Measurements from ENCODE around the gene DMRTB1.

DMRTB1 gene

GRCh38 chr1:53439337-53440207 is 19.6 kb upstream of the DMRTB1 start:
- no peak for DNase-seq (ENCODE audit: low read depth, low spot score)
- CTCF ChIA-PET = no interaction called here
- POLR2A ChIA-PET = no interaction called here
- TF ChIP-seq CTCF (IDR thresholded peaks at IDR 0.05; ENCODE audit: insufficient read depth, low read length, missing control alignments) = no peak
- no peak overlapping the region for H3K4me3 ChIP-seq (ENCODE audit: low read depth, low read length)

DNA sequence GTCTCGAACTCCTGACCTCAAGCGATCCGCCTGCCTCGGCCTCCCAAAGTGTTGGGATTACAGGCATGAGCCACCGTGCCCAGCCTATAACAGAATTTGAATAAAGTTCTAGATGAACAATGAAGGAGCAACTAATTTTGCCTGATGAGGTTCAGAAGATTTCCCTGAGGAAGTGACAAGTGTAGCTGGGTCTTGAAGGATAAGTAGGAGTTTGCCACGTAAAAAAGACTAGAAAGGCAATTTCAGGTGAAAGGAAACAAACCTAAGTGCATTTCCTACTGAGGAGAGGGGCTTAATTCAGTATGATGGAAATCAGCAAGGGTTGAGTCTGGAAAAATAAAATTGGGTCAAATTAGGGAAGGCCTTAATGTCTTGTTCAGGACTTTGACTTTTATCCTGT is 18.6 kb upstream of the DMRTB1 start:
- no peak overlapping the region for H3K4me3 ChIP-seq (ENCODE audit: low read depth, low read length)
- TF ChIP-seq CTCF (IDR thresholded peaks at IDR 0.05; ENCODE audit: insufficient read depth, low read length, missing control alignments) = no peak
- POLR2A ChIA-PET = no interaction called here
- DNase-seq (ENCODE audit: low read depth, low spot score) = no peak
- CTCF ChIA-PET = no interaction called here

DNA sequence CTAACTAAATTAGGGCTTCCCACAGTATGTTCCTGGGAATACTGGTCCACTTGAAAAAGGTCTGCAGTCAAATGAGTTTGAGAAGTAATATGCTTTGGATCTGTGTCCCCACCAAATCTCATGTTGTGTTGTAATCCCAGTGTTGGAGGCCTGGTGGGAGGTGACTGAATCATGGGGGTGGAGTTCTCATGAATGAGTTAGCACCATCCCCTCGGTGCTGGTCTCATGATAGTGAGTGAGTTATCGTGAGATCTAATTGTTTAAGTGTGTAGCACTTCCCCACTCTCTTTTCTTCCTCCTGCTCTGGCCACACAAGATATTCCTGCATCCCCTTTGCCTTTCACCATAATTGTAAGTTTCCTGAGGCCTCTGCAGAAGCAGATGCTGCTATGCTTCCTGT is 16.9 kb upstream of the DMRTB1 start:
- H3K4me3 ChIP-seq (ENCODE audit: low read depth, low read length) = no peak overlapping the region
- TF ChIP-seq CTCF (IDR thresholded peaks at IDR 0.05; ENCODE audit: insufficient read depth, low read length, missing control alignments) = no peak
- POLR2A ChIA-PET = no interaction called here
- CTCF ChIA-PET = no interaction called here
- no peak for DNase-seq (ENCODE audit: low read depth, low spot score)

DNA sequence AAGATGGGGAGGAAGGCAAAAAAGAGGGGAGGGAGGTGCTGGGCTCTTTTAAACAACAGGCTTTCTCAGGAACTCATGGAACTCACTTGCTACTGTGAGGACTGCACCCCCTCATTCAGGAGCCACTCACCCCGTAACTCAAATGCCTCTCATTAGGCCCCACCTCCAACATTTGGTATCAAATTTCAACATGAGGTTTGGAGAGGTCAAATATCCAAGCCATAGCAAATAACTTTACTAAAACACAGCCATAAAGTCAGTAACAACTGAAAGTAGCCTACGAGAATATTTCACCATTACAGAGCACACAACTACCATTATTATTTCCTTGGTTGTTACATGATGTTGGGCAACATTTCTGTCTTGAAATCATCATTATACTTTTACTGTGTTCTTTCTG is 13.1 kb upstream of the DMRTB1 start:
- no peak for TF ChIP-seq CTCF (IDR thresholded peaks at IDR 0.05; ENCODE audit: insufficient read depth, low read length, missing control alignments)
- POLR2A ChIA-PET = no interaction called here
- no peak overlapping the region for H3K4me3 ChIP-seq (ENCODE audit: low read depth, low read length)
- CTCF ChIA-PET = no interaction called here
- no peak for DNase-seq (ENCODE audit: low read depth, low spot score)

DNA sequence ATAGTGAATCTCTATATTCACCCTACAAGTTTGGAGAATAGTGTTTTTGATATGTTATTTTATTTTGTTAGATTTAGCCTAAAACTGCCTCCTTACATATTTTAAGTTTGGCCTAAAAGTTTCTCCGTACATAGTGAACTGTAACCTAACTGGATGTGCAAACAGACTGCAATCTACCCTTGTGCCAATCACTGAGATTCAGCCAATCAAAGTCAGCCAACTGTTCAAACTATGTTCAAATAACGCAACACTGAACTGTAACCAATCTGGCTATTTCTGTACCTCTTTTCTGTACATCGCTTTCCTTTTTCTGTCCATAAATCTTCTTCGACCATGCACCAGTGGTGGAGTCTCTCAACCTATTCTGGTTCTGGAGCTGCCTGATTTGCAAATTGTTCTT is 11.8 kb upstream of the DMRTB1 start:
- CTCF ChIA-PET = interaction anchor here (1.1 to 1.9 kb wide), 2 partner anchors 18 to 169 kb away, joined by 3 to 15 read pairs; no protein-coding TSS in a partner anchor
- TF ChIP-seq CTCF (IDR thresholded peaks at IDR 0.05; ENCODE audit: insufficient read depth, low read length, missing control alignments) = no peak
- POLR2A ChIA-PET = no interaction called here
- H3K4me3 ChIP-seq (ENCODE audit: low read depth, low read length) = no peak overlapping the region
- DNase-seq (ENCODE audit: low read depth, low spot score) = no peak

- ChIA-PET POLR2A (no interaction called here), CTCF (interaction anchor here (0.6 to 1.9 kb wide), 11 partner anchors 11 to 1363 kb away, joined by 3 to 15 read pairs (median 3); no protein-coding TSS in a partner anchor)
- DNase-seq (ENCODE audit: low read depth, low spot score) = no peak
- no peak overlapping the region for H3K4me3 ChIP-seq (ENCODE audit: low read depth, low read length)
- no peak for TF ChIP-seq CTCF (IDR thresholded peaks at IDR 0.05; ENCODE audit: insufficient read depth, low read length, missing control alignments)
These were observed 10.9 kb upstream of the DMRTB1 start for GRCh38 chr1:53448241-53448841.

Data from AG04449 (cell line).